Right atrium auricular region (tissue), 2 donors: ENCODE data around the gene RCC1. TPM values are rescaled to one million over a fixed set of nuclear protein-coding genes. Genes with fewer than 3 reads are reported as not detected.
"Not testable (repeated sequence)": the region's sequence is repeated elsewhere in the genome, so short reads cannot be mapped to it uniquely, and the experiment has no call there.

Source experiments
- DNase-seq: peaks from one replicate; pipeline ENCODE4 v3.0.0-alpha.2; 2019; ENCODE audit warnings: low spot score
- H3K27ac ChIP-seq, 2 donors: fragments of 200-600 bp; sonication (generic); 1 replicate in 1 of 2; 2 replicates in 1 of 2; pipeline ENCODE4 v1.5.1; 2016 to 2019
- H3K27me3 ChIP-seq, 2 donors: fragments of 200-600 bp; sonication (generic); one replicate each; pipeline versions ENCODE4 v1.5.1 to v1.6.0; 2017 to 2019
- H3K36me3 ChIP-seq: fragments of 200-600 bp; sonication (generic); one replicate; pipeline ENCODE4 v1.5.1; 2016
- H3K4me1 ChIP-seq, 2 donors: fragments of 200-600 bp; sonication (generic); one replicate each; pipeline versions ENCODE4 v1.5.1 to v1.6.0; 2017 to 2019
- H3K4me3 ChIP-seq, 2 donors: fragments of 200-600 bp; sonication (generic); 1 replicate in 1 of 2; 2 replicates in 1 of 2; pipeline ENCODE4 v1.5.1; 2017 to 2019; ENCODE audit warnings: mild to moderate bottlenecking in 1 of 2, moderate library complexity in 1 of 2
- H3K9me3 ChIP-seq, 2 donors: fragments of 200-600 bp; sonication (generic); one replicate each; pipeline ENCODE4 v1.5.1; 2019
- total RNA-seq, 2 donors: library from RNA; depleted of rRNA; stranded (reverse); fragments of >200 nt; gene quantifications; one replicate each; pipeline ENCODE4 v1.1.0, GENCODE V29; 2016
- TF ChIP-seq, protein P1 (sequence below), 2 donors: fragments of 200-600 bp; sonication (generic); IDR thresholded peaks; one replicate each; pipeline ENCODE4 v1.5.1; 2019; ENCODE audit warnings: antibody characterized with exemption in 2 of 2

The RCC1 gene
- total RNA-seq, 2 donors from 2014 or later = 6.2 to 8.1 TPM

- Histone ChIP-seq H3K4me3 (no peak overlapping the region), H3K36me3 (peaks cover 6% of the 10 kb centered on the region), H3K9me3 (no peaks in the 10 kb centered on the region), H3K27me3 (no peaks in the 10 kb centered on the region), H3K27ac (no peak overlapping the region), H3K4me1 (no peaks in the 10 kb centered on the region)
- TF ChIP-seq, protein P1, sequence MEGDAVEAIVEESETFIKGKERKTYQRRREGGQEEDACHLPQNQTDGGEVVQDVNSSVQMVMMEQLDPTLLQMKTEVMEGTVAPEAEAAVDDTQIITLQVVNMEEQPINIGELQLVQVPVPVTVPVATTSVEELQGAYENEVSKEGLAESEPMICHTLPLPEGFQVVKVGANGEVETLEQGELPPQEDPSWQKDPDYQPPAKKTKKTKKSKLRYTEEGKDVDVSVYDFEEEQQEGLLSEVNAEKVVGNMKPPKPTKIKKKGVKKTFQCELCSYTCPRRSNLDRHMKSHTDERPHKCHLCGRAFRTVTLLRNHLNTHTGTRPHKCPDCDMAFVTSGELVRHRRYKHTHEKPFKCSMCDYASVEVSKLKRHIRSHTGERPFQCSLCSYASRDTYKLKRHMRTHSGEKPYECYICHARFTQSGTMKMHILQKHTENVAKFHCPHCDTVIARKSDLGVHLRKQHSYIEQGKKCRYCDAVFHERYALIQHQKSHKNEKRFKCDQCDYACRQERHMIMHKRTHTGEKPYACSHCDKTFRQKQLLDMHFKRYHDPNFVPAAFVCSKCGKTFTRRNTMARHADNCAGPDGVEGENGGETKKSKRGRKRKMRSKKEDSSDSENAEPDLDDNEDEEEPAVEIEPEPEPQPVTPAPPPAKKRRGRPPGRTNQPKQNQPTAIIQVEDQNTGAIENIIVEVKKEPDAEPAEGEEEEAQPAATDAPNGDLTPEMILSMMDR (IDR thresholded peaks at IDR 0.05) = no peak
- no peak for DNase-seq
Observed at GRCh38 chr1:28534671-28535070, 28.8 kb downstream of the RCC1 start.

GRCh38 chr1:28535180-28535579 lies 29.3 kb downstream of the RCC1 start:
- peaks cover 6% of the 10 kb centered on the region for H3K36me3 ChIP-seq
- H3K4me3 ChIP-seq = no peak overlapping the region
- no peaks in the 10 kb centered on the region for H3K27me3 ChIP-seq
- H3K9me3 ChIP-seq = no peaks in the 10 kb centered on the region
- no peak for DNase-seq
- H3K27ac ChIP-seq = no peak overlapping the region
- TF ChIP-seq, protein P1 (IDR thresholded peaks at IDR 0.05) = no peak
- no peaks in the 10 kb centered on the region for H3K4me1 ChIP-seq

DNA sequence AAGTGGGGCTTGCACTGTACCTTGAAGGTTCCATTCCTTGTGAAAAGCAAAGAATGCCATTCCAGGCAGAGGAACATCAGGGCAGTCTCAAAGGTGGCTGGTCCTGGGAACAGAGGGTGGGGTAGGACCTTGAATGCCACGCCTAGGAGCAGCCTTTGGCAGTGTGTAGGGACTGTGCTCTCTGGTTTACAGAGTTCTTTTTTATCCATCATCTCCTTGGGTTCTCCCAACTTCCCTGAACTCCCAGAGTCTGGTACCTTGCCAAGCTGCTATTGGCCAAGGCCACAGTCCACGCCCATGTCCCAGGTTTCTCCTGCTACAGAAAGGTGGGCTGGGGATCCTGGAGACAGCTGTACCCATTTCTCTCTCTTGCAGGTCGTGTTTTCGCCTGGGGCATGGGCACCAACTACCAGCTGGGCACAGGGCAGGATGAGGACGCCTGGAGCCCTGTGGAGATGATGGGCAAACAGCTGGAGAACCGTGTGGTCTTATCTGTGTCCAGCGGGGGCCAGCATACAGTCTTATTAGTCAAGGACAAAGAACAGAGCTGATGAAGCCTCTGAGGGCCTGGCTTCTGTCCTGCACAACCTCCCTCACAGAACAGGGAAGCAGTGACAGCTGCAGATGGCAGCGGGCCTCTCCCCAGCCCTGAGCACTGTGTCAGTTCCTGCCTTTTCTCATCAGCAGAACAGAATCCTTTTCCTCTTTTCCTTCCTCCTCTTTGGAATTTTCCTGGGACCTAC lies 31.8 kb downstream of the RCC1 start:
- Histone ChIP-seq H3K27ac (no peak overlapping the region), H3K9me3 (no peaks in the 10 kb centered on the region), H3K4me1 (no peaks in the 10 kb centered on the region), H3K4me3 (no peak overlapping the region), H3K36me3 (peaks cover 6% of the 10 kb centered on the region), H3K27me3 (no peaks in the 10 kb centered on the region)
- DNase-seq = no peak
- TF ChIP-seq, protein P1 (IDR thresholded peaks at IDR 0.05) = no peak

DNA sequence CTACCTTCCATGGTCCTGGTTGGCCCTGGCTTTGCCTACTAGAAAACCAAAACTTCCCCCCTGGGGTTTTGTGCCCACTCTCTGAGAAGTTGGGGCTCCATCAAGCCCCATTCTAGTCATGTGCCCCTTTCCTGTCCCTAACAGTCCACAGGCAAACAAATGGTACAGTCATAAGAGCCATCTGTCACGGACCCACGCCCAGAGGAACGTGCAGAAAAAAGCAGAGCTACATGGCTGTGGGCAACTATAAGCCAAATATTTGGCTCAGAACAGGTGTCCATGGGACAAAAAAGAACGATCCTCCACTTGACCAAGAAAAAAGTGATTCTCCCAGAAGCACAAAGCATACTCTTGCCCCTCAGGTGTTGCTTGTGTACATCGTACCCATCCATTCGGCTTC lies 32.4 kb downstream of the RCC1 start:
- no peaks in the 10 kb centered on the region for H3K9me3 ChIP-seq
- H3K36me3 ChIP-seq = peaks cover 6% of the 10 kb centered on the region
- DNase-seq = no peak

DNA sequence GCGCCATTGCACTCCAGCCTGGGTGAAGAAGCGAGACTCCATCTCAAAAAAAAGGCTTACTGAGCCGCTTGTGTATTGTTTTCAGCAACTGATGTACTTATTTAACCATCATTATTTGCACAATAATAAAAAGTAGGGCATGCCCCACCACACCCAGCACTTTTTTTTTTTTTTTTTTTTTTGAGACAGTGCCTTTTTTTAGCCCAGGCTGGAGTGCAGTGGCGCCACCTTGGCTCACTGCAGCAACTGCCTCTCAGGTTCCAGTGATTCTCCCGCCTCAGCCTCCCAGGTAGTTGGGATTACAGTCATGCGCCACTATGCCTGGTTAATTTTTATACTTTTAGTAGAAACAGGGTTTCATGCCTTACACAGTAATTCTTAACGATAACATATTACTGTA lies 34.8 kb downstream of the RCC1 start:
- Histone ChIP-seq H3K9me3 (no peaks in the 10 kb centered on the region), H3K27me3 (no peaks in the 10 kb centered on the region), H3K4me3 (no peak overlapping the region), H3K4me1 (no peaks in the 10 kb centered on the region), H3K36me3 (no peaks in the 10 kb centered on the region), H3K27ac (no peak overlapping the region)
- DNase-seq = no peak
- TF ChIP-seq, protein P1 (IDR thresholded peaks at IDR 0.05) = no peak

More for the DNA sequence above, 32.4 kb downstream of the RCC1 start:
- TF ChIP-seq, protein P1 (IDR thresholded peaks at IDR 0.05) = no peak
- Histone ChIP-seq H3K27me3 (no peaks in the 10 kb centered on the region), H3K4me1 (no peaks in the 10 kb centered on the region), H3K27ac (no peak overlapping the region), H3K4me3 (no peak overlapping the region)

DNA sequence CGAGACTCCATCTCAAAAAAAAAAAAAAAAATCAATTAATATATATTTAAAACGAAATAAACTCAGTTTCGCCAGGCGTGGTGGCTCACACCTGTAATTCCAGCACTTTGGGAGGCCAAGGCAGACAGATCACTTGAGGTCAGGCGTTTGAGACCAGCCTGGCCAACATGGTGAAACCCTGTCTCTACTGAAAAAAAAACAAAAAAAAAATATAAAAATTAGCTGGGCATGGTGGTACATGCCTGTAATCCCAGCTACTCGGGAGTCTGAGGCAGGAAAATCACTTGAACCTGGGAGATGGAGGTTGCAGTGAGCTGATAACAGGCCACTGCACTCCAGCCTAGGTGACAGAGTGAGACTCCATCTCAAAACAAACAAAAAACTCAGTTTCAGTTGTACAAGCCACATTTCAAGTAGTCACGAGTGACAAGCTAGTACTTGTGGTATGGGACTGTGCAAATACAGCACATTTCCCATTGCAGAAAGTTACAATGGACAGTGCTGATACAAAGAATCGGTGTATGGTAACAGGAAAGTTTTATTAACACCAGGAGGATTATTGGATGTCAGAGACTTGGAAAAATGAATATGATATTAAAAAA lies 35.7 kb downstream of the RCC1 start:
- not testable (repeated sequence) for H3K4me3 ChIP-seq, H3K27me3 ChIP-seq, H3K4me1 ChIP-seq, H3K9me3 ChIP-seq, DNase-seq, H3K36me3 ChIP-seq, H3K27ac ChIP-seq
